H1 (cell line): ENCODE results near the gene SMARCA5. TPM values are rescaled to one million over a fixed set of nuclear protein-coding genes. Genes with fewer than 3 reads are reported as not detected.

Source experiments
- CTCF ChIA-PET: fragments of 300-600 bp; sonication (Branson Sonifier 250); formaldehyde crosslinking; loops from one replicate; lab custom pipeline; 2021; ENCODE audit not compliant: partially characterized antibody; lab: Charles Lee
- POLR2A ChIA-PET: fragments of 300-600 bp; sonication (Branson Sonifier 250); formaldehyde crosslinking; loops from one replicate; lab custom pipeline; 2021; ENCODE audit warnings: inconsistent platforms; ENCODE audit not compliant: partially characterized antibody; lab: Charles Lee
- DNase-seq, 2 experiments: peaks; one replicate each; pipeline versions ENCODE4 v3.0.0 to v3.0.0-alpha.2; 2010 to 2022; ENCODE audit warnings: low spot score in 2 of 2, low read depth in 1 of 2, mixed read lengths in 1 of 2
- FAIRE-seq: peaks from 2 replicates; lab custom pipeline; 2011; peaks lifted over from hg19 to GRCh38; lab: Jason Lieb, UNC
- H2AFZ ChIP-seq: 2 replicates; pipeline ENCODE4 v1.8.1; 2012; ENCODE audit warnings: low read length, inconsistent platforms
- H2AK5ac ChIP-seq: 2 replicates; pipeline ENCODE4 v1.6.1; 2013; ENCODE audit warnings: low read depth, low read length
- H2BK120ac ChIP-seq: replicated peaks from 2 replicates; pipeline ENCODE3; 2013; ENCODE audit warnings: low read depth, low read length, inconsistent platforms
- H2BK12ac ChIP-seq: 2 replicates; pipeline ENCODE4 v1.6.1; 2013; ENCODE audit warnings: low read depth, low read length
- H2BK15ac ChIP-seq: 2 replicates; pipeline ENCODE4 v1.6.1; 2013; ENCODE audit warnings: low read length
- H2BK20ac ChIP-seq: 2 replicates; pipeline ENCODE4 v1.6.1; 2013; ENCODE audit warnings: low read length
- H2BK5ac ChIP-seq: 2 replicates; pipeline ENCODE4 v1.6.1; 2013; ENCODE audit warnings: low read depth, low read length
- H3K14ac ChIP-seq: 2 replicates; pipeline ENCODE4 v1.6.1; 2013; ENCODE audit warnings: inconsistent platforms; ENCODE audit not compliant: insufficient read length
- H3K18ac ChIP-seq: 2 replicates; pipeline ENCODE4 v1.6.1; 2013; ENCODE audit warnings: low read length; ENCODE audit errors: extremely low read depth
- H3K23ac ChIP-seq: 2 replicates; pipeline ENCODE4 v1.6.1; 2013; ENCODE audit warnings: inconsistent platforms; ENCODE audit not compliant: insufficient read length
- H3K23me2 ChIP-seq: 2 replicates; pipeline ENCODE4 v1.6.1; 2013; ENCODE audit warnings: low read depth, low read length
- H3K27ac ChIP-seq: 2 replicates; pipeline ENCODE4 v1.6.1; 2011; ENCODE audit warnings: low read depth, low read length, inconsistent platforms
- H3K27me3 ChIP-seq, 4 experiments: replicated peaks in 1 of 4; 1 replicate in 1 of 4; 2 replicates in 3 of 4; pipeline versions ENCODE4 v1.6.1 to v1.8.1; 2011 to 2013; ENCODE audit warnings: low read length in 3 of 4, mild to moderate bottlenecking in 3 of 4, inconsistent platforms in 2 of 4, mixed read lengths in 2 of 4, moderate library complexity in 1 of 4; ENCODE audit not compliant: control insufficient read depth in 3 of 4, insufficient read depth in 3 of 4; ENCODE audit errors: extremely low read depth in 1 of 4
- H3K36me3 ChIP-seq, 4 experiments: 2 replicates each; pipeline versions ENCODE4 v1.6.1 to v1.8.1; 2011 to 2013; ENCODE audit warnings: mild to moderate bottlenecking in 4 of 4, low read length in 3 of 4, moderate library complexity in 2 of 4, control low read depth in 1 of 4, inconsistent platforms in 1 of 4; ENCODE audit not compliant: insufficient read depth in 4 of 4, control insufficient read depth in 2 of 4
- H3K4ac ChIP-seq: replicated peaks from 2 replicates; pipeline ENCODE3; 2013; ENCODE audit warnings: low read length, low read depth, mixed read lengths, inconsistent platforms; ENCODE audit not compliant: insufficient read length
- H3K4me1 ChIP-seq, 4 experiments: replicated peaks in 1 of 4; 1 replicate in 1 of 4; 2 replicates in 3 of 4; pipeline versions ENCODE4 v1.6.1 to v1.8.1; 2011 to 2013; ENCODE audit warnings: low read length in 3 of 4, inconsistent platforms in 2 of 4, mixed read lengths in 1 of 4; ENCODE audit not compliant: insufficient read depth in 4 of 4, control insufficient read depth in 3 of 4
- H3K4me2 ChIP-seq, 2 experiments: 2 replicates each; pipeline versions ENCODE4 v1.6.1 to v1.8.1; 2011 to 2013; ENCODE audit warnings: low read depth in 2 of 2, low read length in 2 of 2, control low read depth in 1 of 2, inconsistent platforms in 1 of 2, mild to moderate bottlenecking in 1 of 2; ENCODE audit not compliant: insufficient read depth in 1 of 2
- H3K4me3 ChIP-seq, 4 experiments: fragments of 200-600, 300-600 bp in 1 of 4; sonication (generic), shearing (Covaris generic), sonication (Bioruptor Twin) in 1 of 4; 2 replicates each; pipeline versions ENCODE4 v1.5.1 to v1.8.1; 2011 to 2016; ENCODE audit warnings: low read length in 4 of 4, low read depth in 3 of 4, control low read depth in 2 of 4, inconsistent platforms in 2 of 4, mild to moderate bottlenecking in 2 of 4, mixed read lengths in 1 of 4, moderate library complexity in 1 of 4; ENCODE audit not compliant: insufficient read depth in 2 of 4; ENCODE audit errors: extremely low read depth in 1 of 4
- H3K56ac ChIP-seq: replicated peaks from 2 replicates; pipeline ENCODE3; 2013; ENCODE audit warnings: low read depth, mild to moderate bottlenecking, mixed read lengths, low read length, inconsistent platforms; ENCODE audit not compliant: insufficient read length
- H3K79me1 ChIP-seq: 2 replicates; pipeline ENCODE4 v1.6.1; 2013; ENCODE audit warnings: low read depth, low read length, control low read depth
- H3K79me2 ChIP-seq, 2 experiments: 2 replicates each; pipeline versions ENCODE4 v1.6.1 to v1.8.1; 2012 to 2013; ENCODE audit warnings: low read length in 2 of 2, mild to moderate bottlenecking in 2 of 2, inconsistent platforms in 1 of 2; ENCODE audit not compliant: insufficient read depth in 2 of 2, control insufficient read depth in 1 of 2
- H3K9ac ChIP-seq, 4 experiments: replicated peaks in 1 of 4; 1 replicate in 1 of 4; 2 replicates in 3 of 4; pipeline versions ENCODE4 v1.6.1 to v1.8.1; 2011 to 2013; ENCODE audit warnings: low read depth in 3 of 4, low read length in 3 of 4, control low read depth in 2 of 4, mild to moderate bottlenecking in 2 of 4, moderate library complexity in 2 of 4, inconsistent platforms in 1 of 4; ENCODE audit errors: extremely low read depth in 1 of 4
- H3K9me3 ChIP-seq, 2 experiments: 2 replicates each; pipeline versions ENCODE4 v1.6.1 to v1.8.1; 2012 to 2013; ENCODE audit warnings: mild to moderate bottlenecking in 2 of 2, moderate library complexity in 2 of 2, control low read depth in 1 of 2, inconsistent platforms in 1 of 2, low read depth in 1 of 2, low read length in 1 of 2, mixed read lengths in 1 of 2; ENCODE audit not compliant: insufficient read depth in 2 of 2
- H4K20me1 ChIP-seq, 2 experiments: replicated peaks in 1 of 2; 2 replicates each; pipeline versions ENCODE3 to v1.8.1; 2011 to 2013; ENCODE audit warnings: inconsistent platforms in 2 of 2, low read length in 2 of 2, mild to moderate bottlenecking in 1 of 2; ENCODE audit not compliant: insufficient read depth in 2 of 2, control insufficient read depth in 1 of 2
- H4K5ac ChIP-seq: 2 replicates; pipeline ENCODE4 v1.6.1; 2013; ENCODE audit warnings: low read length, low read depth, mixed read lengths, inconsistent platforms; ENCODE audit not compliant: insufficient read length
- H4K8ac ChIP-seq: 2 replicates; pipeline ENCODE4 v1.8.0; 2013; ENCODE audit warnings: mild to moderate bottlenecking, moderate library complexity, low read length, inconsistent platforms; ENCODE audit not compliant: insufficient read depth; ENCODE audit errors: extremely low read depth
- H4K91ac ChIP-seq: replicated peaks from 2 replicates; pipeline ENCODE3; 2013; ENCODE audit warnings: low read length, mixed read lengths, inconsistent platforms; ENCODE audit not compliant: insufficient read length
- HDAC6 ChIP-seq: IDR thresholded peaks from one replicate; pipeline ENCODE4 v1.7.1; 2012; ENCODE audit warnings: low read depth, mild to moderate bottlenecking, inconsistent platforms, low read length, moderate library complexity
- WGBS, 2 experiments: shearing (Covaris generic) in 1 of 2; methylation state at CpG; one replicate each; pipeline versions ENCODE4 v1.1.6 to v1.1.7; 2013 to 2015; ENCODE audit warnings: low lambda C conversion rate in 2 of 2, mixed read lengths in 2 of 2, inconsistent platforms in 1 of 2, low coverage in 1 of 2, missing lambda C conversion rate in 1 of 2; ENCODE audit not compliant: insufficient replicate concordance in 2 of 2, insufficient coverage in 1 of 2, insufficient read length in 1 of 2; ENCODE audit errors: extremely low coverage in 1 of 2, missing lambda C conversion rate in 1 of 2; 5-methylcytosine and 5-hydroxymethylcytosine counted together
- polyA plus RNA-seq, 7 experiments: library from polyadenylated mRNA; depleted of rRNA in 3 of 7; stranded (reverse) in 5 of 7; unstranded in 2 of 7; fragments of >200 nt in 5 of 7; fragments of 200-250 nt in 2 of 7; gene quantifications; 1 replicate in 5 of 7; 2 replicates in 1 of 7; 4 replicates in 1 of 7; pipeline versions ENCODE4 v1.2.1 to v1.2.3, GENCODE V29; 2011 to 2013; ENCODE audit warnings: missing spikeins in 2 of 7, mixed read lengths in 2 of 7
- total RNA-seq: library from RNA; stranded (reverse); fragmentation: NEBNext Ultra II Directional; extraction: Animal tissue kit (Norgen Biotek cat#: 25700); gene quantifications from 2 replicates; pipeline ENCODE4 v1.2.1, GENCODE V29; 2021

The SMARCA5 gene
- total and polyA plus RNA-seq, 2 of the 8 experiments (the other 6 are each of a cell fraction or from before 2014, with no cell fraction given) = 13.9 to 112 TPM

DNA sequence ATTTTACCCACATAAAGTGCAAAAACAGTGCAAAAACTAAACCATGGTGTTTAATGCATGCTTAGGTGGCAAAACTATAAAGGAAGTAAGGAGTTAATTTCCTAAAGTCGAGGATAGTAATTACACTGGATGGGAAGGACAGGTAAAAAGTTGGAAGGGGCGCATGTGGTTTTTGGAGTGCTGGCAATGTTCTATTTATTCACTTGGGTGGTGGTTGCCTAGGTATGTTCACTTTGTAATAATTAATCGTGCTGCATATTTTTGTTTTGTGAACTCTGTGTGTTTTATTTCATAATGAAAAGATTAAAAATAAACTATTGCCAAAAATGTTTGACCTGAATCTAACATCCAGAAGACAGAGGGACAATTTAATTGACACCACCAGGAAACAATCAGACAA, 32.1 kb upstream of the SMARCA5 start:
- no peaks in the 10 kb centered on the region for H3K79me2 ChIP-seq
- no peak overlapping the region for H3K9ac ChIP-seq
- H3K4ac ChIP-seq = no peak overlapping the region
- DNase-seq (no peak), FAIRE-seq (no peak)
- no peak overlapping the region for H4K5ac ChIP-seq
- H2BK5ac ChIP-seq = no peak overlapping the region
- H3K18ac ChIP-seq = no peak overlapping the region
- no peaks in the 10 kb centered on the region for H3K27me3 ChIP-seq
- H3K9me3 ChIP-seq = no peaks in the 10 kb centered on the region
- no peaks in the 10 kb centered on the region for H3K79me1 ChIP-seq
- H3K4me2 ChIP-seq = no peak overlapping the region
- no peak overlapping the region for H3K27ac ChIP-seq
- ChIA-PET POLR2A (no interaction called here), CTCF (interaction anchor here (1.0 kb wide), 1 partner anchor 190 kb away, joined by 3 read pairs; no protein-coding TSS in a partner anchor)
- H2BK120ac ChIP-seq = no peak overlapping the region
- no peak overlapping the region for H3K14ac ChIP-seq
- H4K8ac ChIP-seq = no peak overlapping the region
- no peaks in the 10 kb centered on the region for H3K4me1 ChIP-seq
- H2BK12ac ChIP-seq = no peak overlapping the region
- no peak overlapping the region for H2AFZ ChIP-seq
- no peak overlapping the region for H4K91ac ChIP-seq
- H3K4me3 ChIP-seq = no peak overlapping the region
- no peak overlapping the region for H2BK15ac ChIP-seq
- H3K23me2 ChIP-seq = no peaks in the 10 kb centered on the region
- H3K23ac ChIP-seq = no peak overlapping the region
- TF ChIP-seq HDAC6 = no peak
- H2BK20ac ChIP-seq = no peak overlapping the region
- H3K36me3 ChIP-seq = no peaks in the 10 kb centered on the region
- H4K20me1 ChIP-seq = no peaks in the 10 kb centered on the region
- no peak overlapping the region for H2AK5ac ChIP-seq
- no peak overlapping the region for H3K56ac ChIP-seq
- WGBS, 2 experiments = 89% methylated on average over 3 of the region's 3 CpGs; no CpG with 5 or more reads in 1 of the 2 experiments
